HG02943 (cell line): ENCODE data around the gene DSP.

ENCODE experiments used
- ATAC-seq: cut with Tn5 transposase; IDR thresholded peaks from one replicate; pipeline ENCODE4 v1.9.1; 2021; ENCODE audit warnings: mild to moderate bottlenecking, low read depth, moderate library complexity; ENCODE audit not compliant: unreplicated experiment

Gene DSP

GRCh38 chr6:7541175-7542064 lies at the start of gene DSP:
Gene DSP (plus strand): TSS chr6:7541671. CDS start chr6:7541916, 245 bp downstream.
- ATAC-seq, result no peak

- no peak for ATAC-seq
These were observed 47.6 kb upstream of the DSP start for GRCh38 chr6:7493866-7494265.

GRCh38 chr6:7494638-7495037 lies 46.8 kb upstream of the DSP start:
- ATAC-seq, result no peak

GRCh38 chr6:7496266-7496875 lies 45.1 kb upstream of the DSP start:
- no peak for ATAC-seq

GRCh38 chr6:7500752-7501282 lies 40.7 kb upstream of the DSP start:
- no peak for ATAC-seq

GRCh38 chr6:7502743-7503142 lies 38.7 kb upstream of the DSP start:
- ATAC-seq, result no peak

- ATAC-seq, result no peak
These were observed 37.4 kb upstream of the DSP start for GRCh38 chr6:7504041-7504440.

GRCh38 chr6:7505189-7505699 lies 36.2 kb upstream of the DSP start:
- no peak for ATAC-seq

GRCh38 chr6:7507600-7507999 lies 33.9 kb upstream of the DSP start:
- ATAC-seq, result no peak

- ATAC-seq, result no peak
These were observed 29.2 kb upstream of the DSP start for GRCh38 chr6:7512320-7512719.

GRCh38 chr6:7513529-7513928 lies 27.9 kb upstream of the DSP start:
- ATAC-seq, result no peak

- ATAC-seq, result no peak
These were observed 26.1 kb upstream of the DSP start for GRCh38 chr6:7515363-7515762.

GRCh38 chr6:7518877-7519276 lies 22.6 kb upstream of the DSP start:
- no peak for ATAC-seq

- no peak for ATAC-seq
These were observed 18.6 kb upstream of the DSP start for GRCh38 chr6:7522873-7523272.

- ATAC-seq, result no peak
These were observed 17.5 kb upstream of the DSP start for GRCh38 chr6:7523922-7524321.

- ATAC-seq, result no peak
These were observed 14.7 kb upstream of the DSP start for GRCh38 chr6:7526755-7527154.

GRCh38 chr6:7528565-7528964 lies 12.9 kb upstream of the DSP start:
- ATAC-seq, result no peak

- no peak for ATAC-seq
These were observed 12.3 kb upstream of the DSP start for GRCh38 chr6:7529141-7529540.

- ATAC-seq, result no peak
These were observed 9.2 kb upstream of the DSP start for GRCh38 chr6:7532232-7532631.

- no peak for ATAC-seq
These were observed 8.7 kb upstream of the DSP start for GRCh38 chr6:7532821-7533220.

- no peak for ATAC-seq
These were observed 7.3 kb upstream of the DSP start for GRCh38 chr6:7534192-7534591.

GRCh38 chr6:7535498-7535897 lies 6.0 kb upstream of the DSP start:
- ATAC-seq, result no peak
